Nephron (organoid): ENCODE measurements around the gene PTGES3.
A peak's percentile ranks its signal among the peaks of the same experiment; 100 is the strongest.
"Not testable (repeated sequence)": the region's sequence is repeated elsewhere in the genome, so short reads cannot be mapped to it uniquely, and the experiment has no call there.

ENCODE experiments used
- H3K27ac Mint-ChIP-seq, 3 experiments: 2 replicates each; pipeline ENCODE4 v1.8.0; 2020; ENCODE audit warnings: mixed read lengths in 3 of 3, mild to moderate bottlenecking in 2 of 3, moderate library complexity in 1 of 3
- H3K27me3 Mint-ChIP-seq: 2 replicates; pipeline ENCODE4 v1.8.0; 2021; ENCODE audit warnings: low read depth, mild to moderate bottlenecking, moderate library complexity, mixed read lengths
- H3K36me3 Mint-ChIP-seq: 2 replicates; pipeline ENCODE4 v1.8.0; 2020; ENCODE audit warnings: low read depth, mixed read lengths
- H3K4me1 Mint-ChIP-seq: 2 replicates; pipeline ENCODE4 v1.8.0; 2020; ENCODE audit warnings: mixed read lengths
- H3K4me3 Mint-ChIP-seq, 3 experiments: 2 replicates each; pipeline ENCODE4 v1.8.0; 2020; ENCODE audit warnings: mild to moderate bottlenecking in 3 of 3, mixed read lengths in 3 of 3, moderate library complexity in 2 of 3
- H3K9me3 Mint-ChIP-seq: 2 replicates; pipeline ENCODE4 v1.8.0; 2020; ENCODE audit warnings: mixed read lengths
- TF ChIP-seq, protein P1 (sequence below), 3 experiments: fragments of 200-600 bp; sonication (generic); IDR thresholded peaks; one replicate each; pipeline ENCODE4 v1.5.0; 2021; ENCODE audit warnings: antibody characterized with exemption in 3 of 3; ENCODE audit not compliant: unreplicated experiment in 3 of 3

The PTGES3 gene, protein sequence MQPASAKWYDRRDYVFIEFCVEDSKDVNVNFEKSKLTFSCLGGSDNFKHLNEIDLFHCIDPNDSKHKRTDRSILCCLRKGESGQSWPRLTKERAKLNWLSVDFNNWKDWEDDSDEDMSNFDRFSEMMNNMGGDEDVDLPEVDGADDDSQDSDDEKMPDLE

DNA sequence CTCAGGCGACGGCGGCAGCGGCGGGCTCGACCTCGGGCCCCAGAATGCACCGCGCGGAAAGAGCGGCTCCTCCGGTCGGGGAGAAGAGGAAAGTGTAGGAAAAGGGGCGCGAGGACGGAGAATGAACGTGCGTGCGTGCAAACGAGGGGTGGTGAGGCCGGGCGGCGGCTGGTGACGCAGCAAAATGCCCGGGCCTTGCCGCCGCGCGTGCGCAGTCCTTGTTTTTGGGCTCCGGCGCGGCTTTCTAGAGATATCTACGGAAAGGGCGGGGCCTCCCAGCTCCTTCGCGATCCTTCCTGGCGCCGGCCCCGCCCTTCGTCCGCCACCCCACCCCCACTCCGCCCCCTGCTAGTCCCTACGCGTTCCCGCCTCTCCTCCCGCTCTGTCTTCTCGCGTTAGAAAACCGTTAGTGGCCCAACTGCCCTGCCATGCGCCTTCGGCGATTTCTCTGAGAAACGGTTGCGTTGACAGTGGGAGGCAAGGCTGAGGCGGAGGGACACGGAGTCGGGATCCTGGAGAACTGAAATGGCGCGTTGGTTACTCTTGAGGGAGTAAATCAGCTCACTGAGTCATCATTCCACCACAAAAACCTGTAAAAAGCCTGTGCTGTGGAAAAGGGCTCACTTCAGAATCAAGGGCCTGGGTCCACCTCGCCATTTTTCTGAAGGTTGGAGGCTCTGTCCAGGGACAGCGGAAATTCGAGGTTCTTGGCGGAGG lies at the start of gene PTGES3:
TSS of gene PTGES3 (minus strand) at position 156 of the 717 bp plus-strand sequence. CDS start 285 bp downstream, outside the sequence.
- Mint-ChIP-seq H3K27me3 (no peaks in the 10 kb centered on the region), H3K9me3 (no peaks in the 10 kb centered on the region)

DNA sequence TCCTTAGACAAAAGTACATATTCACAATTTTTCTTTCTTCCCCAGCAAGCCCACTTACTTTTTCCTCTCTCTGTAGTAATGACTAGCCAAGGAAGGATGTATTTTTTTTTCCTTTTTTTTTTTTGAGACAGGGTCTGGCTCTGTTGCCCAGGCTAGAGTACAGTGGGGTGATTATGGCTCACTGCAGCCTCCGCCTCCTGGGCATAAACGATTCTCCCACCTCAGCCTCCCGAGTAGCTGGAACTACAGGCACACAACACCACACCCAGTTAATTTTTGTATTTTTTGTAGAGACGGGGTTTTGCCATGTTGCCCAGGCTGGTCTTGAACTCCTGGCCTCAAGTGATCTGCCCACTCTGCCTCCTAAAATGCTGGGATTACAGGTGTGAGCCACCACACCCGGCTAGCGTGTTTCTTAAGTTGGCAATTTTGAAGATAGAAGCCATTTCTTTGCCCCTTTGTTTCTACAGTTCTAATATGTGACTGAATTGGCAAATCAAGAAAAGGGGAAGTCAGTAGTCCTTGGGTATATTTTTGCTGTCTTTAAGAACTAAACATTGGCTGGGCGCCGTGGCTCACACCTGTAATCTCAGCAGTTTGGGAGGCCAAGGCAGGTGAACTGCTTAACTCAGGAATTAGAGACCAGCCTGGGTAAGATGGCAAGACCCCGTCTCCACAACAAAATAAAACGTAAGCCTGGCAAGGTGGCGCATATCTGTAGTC lies 40.2 kb upstream of the PTGES3 start:
- no peak overlapping the region for H3K27ac Mint-ChIP-seq
- H3K4me3 Mint-ChIP-seq = no peak overlapping the region
- no peaks in the 10 kb centered on the region for H3K27me3 Mint-ChIP-seq
- TF ChIP-seq, protein P1, sequence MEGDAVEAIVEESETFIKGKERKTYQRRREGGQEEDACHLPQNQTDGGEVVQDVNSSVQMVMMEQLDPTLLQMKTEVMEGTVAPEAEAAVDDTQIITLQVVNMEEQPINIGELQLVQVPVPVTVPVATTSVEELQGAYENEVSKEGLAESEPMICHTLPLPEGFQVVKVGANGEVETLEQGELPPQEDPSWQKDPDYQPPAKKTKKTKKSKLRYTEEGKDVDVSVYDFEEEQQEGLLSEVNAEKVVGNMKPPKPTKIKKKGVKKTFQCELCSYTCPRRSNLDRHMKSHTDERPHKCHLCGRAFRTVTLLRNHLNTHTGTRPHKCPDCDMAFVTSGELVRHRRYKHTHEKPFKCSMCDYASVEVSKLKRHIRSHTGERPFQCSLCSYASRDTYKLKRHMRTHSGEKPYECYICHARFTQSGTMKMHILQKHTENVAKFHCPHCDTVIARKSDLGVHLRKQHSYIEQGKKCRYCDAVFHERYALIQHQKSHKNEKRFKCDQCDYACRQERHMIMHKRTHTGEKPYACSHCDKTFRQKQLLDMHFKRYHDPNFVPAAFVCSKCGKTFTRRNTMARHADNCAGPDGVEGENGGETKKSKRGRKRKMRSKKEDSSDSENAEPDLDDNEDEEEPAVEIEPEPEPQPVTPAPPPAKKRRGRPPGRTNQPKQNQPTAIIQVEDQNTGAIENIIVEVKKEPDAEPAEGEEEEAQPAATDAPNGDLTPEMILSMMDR (IDR thresholded peaks at IDR 0.05; ENCODE audit: unreplicated experiment in 3 of 3) = no peak
- H3K4me1 Mint-ChIP-seq = peaks cover 17% of the 10 kb centered on the region
- H3K36me3 Mint-ChIP-seq = peaks cover 22% of the 10 kb centered on the region
- H3K9me3 Mint-ChIP-seq = no peaks in the 10 kb centered on the region

More for the DNA sequence above, at the start of gene PTGES3:
- TF ChIP-seq, protein P1 (IDR thresholded peaks at IDR 0.05; ENCODE audit: unreplicated experiment in 3 of 3) = no peak
- Mint-ChIP-seq H3K36me3 (peaks cover 20% of the 10 kb centered on the region), H3K4me3 (peak within 1 kb of the TSS; percentile 99 to 100 (median 99)), H3K27ac (peak within 1 kb of the TSS; percentile 99 to 100 (median 99)), H3K4me1 (peaks cover 27% of the 10 kb centered on the region)

DNA sequence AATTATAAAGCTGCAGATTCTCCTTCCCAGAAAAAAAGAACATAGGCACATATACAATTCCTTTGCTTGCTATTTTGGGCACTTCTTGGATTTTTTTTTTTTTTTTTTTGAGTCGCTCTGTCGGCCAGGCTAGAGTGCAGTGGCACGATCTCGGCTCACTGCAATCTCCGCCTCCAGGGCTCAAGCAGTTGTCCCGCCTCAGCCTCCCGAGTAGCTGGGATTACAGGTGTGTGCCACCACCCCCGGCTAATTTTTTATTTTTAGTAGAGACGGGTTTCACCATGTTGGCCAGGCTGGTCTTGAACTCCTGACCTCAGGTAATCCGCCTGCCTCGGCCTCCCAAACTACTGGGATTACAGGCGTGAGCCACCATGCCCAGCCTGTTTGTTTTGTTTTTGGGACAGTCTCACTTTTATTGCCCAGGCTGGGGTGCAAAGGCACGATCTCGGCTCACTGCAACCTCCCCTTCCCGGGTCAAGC lies 38.2 kb upstream of the PTGES3 start:
- peaks cover 37% of the 10 kb centered on the region for H3K4me1 Mint-ChIP-seq
- peak overlapping the region; percentile 98 to 100 (median 99) for H3K27ac Mint-ChIP-seq
- H3K4me3 Mint-ChIP-seq = peak overlapping the region; percentile 96 to 98 (median 97)
- H3K36me3 Mint-ChIP-seq = peaks cover 33% of the 10 kb centered on the region
- not testable (repeated sequence) for H3K9me3 Mint-ChIP-seq, H3K27me3 Mint-ChIP-seq

DNA sequence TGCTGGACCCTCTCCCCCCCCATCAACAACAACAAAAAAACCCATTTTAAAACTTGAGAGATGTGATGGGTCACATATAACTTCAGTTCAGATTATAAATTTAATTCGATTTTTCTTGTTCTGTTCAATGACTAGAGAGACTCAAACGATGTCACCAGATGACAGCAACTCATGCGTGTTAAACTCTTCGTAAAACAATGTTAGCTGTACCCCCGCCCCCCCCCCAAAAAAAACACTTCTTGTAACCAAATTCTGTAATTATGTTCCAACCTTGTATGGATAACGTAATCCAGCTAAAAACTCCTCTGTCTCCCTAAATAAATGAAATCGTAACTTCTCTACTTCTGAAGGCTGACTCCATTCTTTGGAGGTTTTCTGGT lies 37.6 kb upstream of the PTGES3 start:
- Mint-ChIP-seq H3K9me3 (no peaks in the 10 kb centered on the region), H3K27me3 (no peaks in the 10 kb centered on the region), H3K27ac (peak overlapping the region; percentile 98 to 100 (median 99)), H3K4me3 (peak overlapping the region; percentile 96 to 98 (median 97)), H3K4me1 (peaks cover 42% of the 10 kb centered on the region), H3K36me3 (peaks cover 33% of the 10 kb centered on the region)
- TF ChIP-seq, protein P1 (IDR thresholded peaks at IDR 0.05; ENCODE audit: unreplicated experiment in 3 of 3) = no peak

DNA sequence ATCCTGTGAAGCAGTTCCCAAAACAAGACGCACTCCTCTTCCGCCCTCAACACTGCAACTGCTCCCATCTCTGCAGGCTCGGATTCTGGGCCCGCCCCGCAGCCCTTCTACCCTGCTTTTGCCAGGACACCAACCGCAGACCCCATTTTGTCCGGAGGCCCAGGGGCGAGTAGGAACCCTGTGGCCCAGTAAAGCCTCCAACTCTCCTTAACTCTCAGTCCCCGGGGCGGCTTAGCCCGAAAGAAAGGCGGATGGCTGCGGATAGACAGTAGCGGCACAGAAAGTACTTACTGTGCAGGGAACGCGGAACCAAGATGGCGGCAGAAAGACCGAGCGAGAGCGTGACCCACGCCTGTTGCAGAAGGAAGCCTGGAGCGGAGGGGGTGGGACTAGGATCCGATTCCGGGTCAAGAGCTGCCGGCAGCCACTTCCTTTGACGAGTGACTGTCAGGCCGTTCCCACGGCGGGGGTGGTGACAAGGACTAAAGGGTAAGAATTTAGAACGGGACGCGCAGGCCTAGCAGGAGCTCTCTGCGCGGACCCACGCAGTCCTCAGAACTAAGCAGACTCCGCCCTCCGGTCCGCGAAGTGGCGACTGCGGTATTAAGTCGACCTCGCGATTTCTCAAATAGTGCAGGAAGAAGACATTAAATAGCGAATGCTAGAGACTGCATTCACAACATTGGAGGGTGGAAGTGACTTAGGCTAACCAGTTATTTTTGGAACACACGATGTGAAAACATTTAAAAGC lies 37.1 kb upstream of the PTGES3 start, which contains the start of gene NACA:
TSS of gene NACA (minus strand) at position 328 of the 751 bp plus-strand sequence. CDS start 778 bp downstream, outside the sequence.
- Mint-ChIP-seq H3K9me3 (no peaks in the 10 kb centered on the region), H3K36me3 (peaks cover 39% of the 10 kb centered on the region)
- TF ChIP-seq, protein P1 (IDR thresholded peaks at IDR 0.05; ENCODE audit: unreplicated experiment in 3 of 3) = no peak

More for the DNA sequence above, 37.1 kb upstream of the PTGES3 start, which contains the start of gene NACA:
- Mint-ChIP-seq H3K4me1 (peaks cover 48% of the 10 kb centered on the region), H3K4me3 (peak within 1 kb of the TSS; percentile 96 to 98 (median 97)), H3K27me3 (no peaks in the 10 kb centered on the region), H3K27ac (peak within 1 kb of the TSS; percentile 98 to 100 (median 99))
